WTC11 (cell line): Measurements from ENCODE around the gene GCSAM. TPM values are rescaled to one million over a fixed set of nuclear protein-coding genes. Genes with fewer than 3 reads are reported as not detected.

ENCODE experiments used
- ATAC-seq: fragments of 200-7000 bp; cut with Tn5 transposase; 2 replicates; pipeline ENCODE4 v1.10.0; 2021; ENCODE audit warnings: mild to moderate bottlenecking, moderate library complexity
- CTCF ChIA-PET: fragments of 300-600 bp; sonication (Branson Sonifier 250); formaldehyde crosslinking; loops from one replicate; lab custom pipeline; 2021; ENCODE audit warnings: antibody characterized with exemption; lab: Charles Lee
- POLR2A ChIA-PET: fragments of 350-600 bp; sonication (Branson Sonifier 250); formaldehyde crosslinking; loops from one replicate; lab custom pipeline; 2021; ENCODE audit warnings: antibody characterized with exemption; lab: Charles Lee
- DNase-seq: peaks from one replicate; pipeline ENCODE4 v3.0.0; 2021; ENCODE audit warnings: low spot score
- H3K27ac Mint-ChIP-seq: 2 replicates; pipeline ENCODE4 v1.8.0; 2021; ENCODE audit warnings: mixed read lengths
- H3K27me3 Mint-ChIP-seq: 2 replicates; pipeline ENCODE4 v1.8.0; 2021; ENCODE audit warnings: low read depth, mild to moderate bottlenecking, moderate library complexity, mixed read lengths
- H3K36me3 Mint-ChIP-seq: 2 replicates; pipeline ENCODE4 v1.8.0; 2021; ENCODE audit warnings: mixed read lengths
- H3K4me1 Mint-ChIP-seq: 2 replicates; pipeline ENCODE4 v1.8.0; 2022; ENCODE audit warnings: mixed read lengths
- H3K4me3 Mint-ChIP-seq: 2 replicates; pipeline ENCODE4 v1.8.0; 2021; ENCODE audit warnings: mild to moderate bottlenecking, moderate library complexity, mixed read lengths
- H3K9me3 Mint-ChIP-seq: 2 replicates; pipeline ENCODE4 v1.8.0; 2021; ENCODE audit warnings: mixed read lengths
- ATF2 ChIP-seq: sonication (generic); formaldehyde crosslinking; IDR thresholded peaks from 2 replicates; pipeline ENCODE4 v1.8.1; 2022; ENCODE audit warnings: low read depth, missing genetic modification reagents, borderline replicate concordance
- CBFB ChIP-seq: sonication (generic); formaldehyde crosslinking; IDR thresholded peaks from 2 replicates; pipeline ENCODE4 v1.8.1; 2022; ENCODE audit warnings: mild to moderate bottlenecking, low read depth, missing genetic modification reagents
- CDX4 ChIP-seq: fragments of 250-450 bp; sonication (Bioruptor Pico); IDR thresholded peaks from 2 replicates; pipeline ENCODE4 v1.9.0; 2021; ENCODE audit warnings: moderate library complexity, mild to moderate bottlenecking, inconsistent platforms, borderline replicate concordance
- CREB1 ChIP-seq: sonication (generic); formaldehyde crosslinking; IDR thresholded peaks from 2 replicates; pipeline ENCODE4 v1.8.0; 2023; ENCODE audit warnings: mild to moderate bottlenecking, missing genetic modification reagents
- CREM ChIP-seq: sonication (generic); formaldehyde crosslinking; IDR thresholded peaks from 2 replicates; pipeline ENCODE4 v1.8.1; 2022; ENCODE audit warnings: mild to moderate bottlenecking, missing genetic modification reagents, moderate library complexity
- ELF4 ChIP-seq: sonication (generic); formaldehyde crosslinking; IDR thresholded peaks from 2 replicates; pipeline ENCODE4 v1.8.1; 2022; ENCODE audit warnings: low read depth, mild to moderate bottlenecking, moderate library complexity, missing genetic modification reagents
- ESRRA ChIP-seq: sonication (generic); formaldehyde crosslinking; IDR thresholded peaks from 2 replicates; pipeline ENCODE4 v1.8.1; 2022; ENCODE audit warnings: mild to moderate bottlenecking, missing genetic modification reagents, borderline replicate concordance
- ETV6 ChIP-seq: sonication (generic); formaldehyde crosslinking; IDR thresholded peaks from 2 replicates; pipeline ENCODE4 v1.8.1; 2022; ENCODE audit warnings: mild to moderate bottlenecking, missing genetic modification reagents
- FOXP1 ChIP-seq: sonication (generic); formaldehyde crosslinking; IDR thresholded peaks from 2 replicates; pipeline ENCODE4 v1.8.0; 2022; ENCODE audit warnings: missing genetic modification reagents, mild to moderate bottlenecking, moderate library complexity, borderline replicate concordance
- FOXP4 ChIP-seq: sonication (generic); formaldehyde crosslinking; IDR thresholded peaks from 2 replicates; pipeline ENCODE4 v1.8.0; 2022; ENCODE audit warnings: mild to moderate bottlenecking, missing genetic modification reagents
- GTF2I ChIP-seq: fragments of 250-450 bp; sonication (Bioruptor Pico); conservative IDR thresholded peaks from 2 replicates; pipeline ENCODE4 v1.4.0; 2021; ENCODE audit warnings: mild to moderate bottlenecking
- IRF2 ChIP-seq: sonication (generic); formaldehyde crosslinking; IDR thresholded peaks from 2 replicates; pipeline ENCODE4 v1.8.0; 2022; ENCODE audit warnings: low read depth, missing genetic modification reagents, borderline replicate concordance
- JUN ChIP-seq: sonication (generic); formaldehyde crosslinking; IDR thresholded peaks from 2 replicates; pipeline ENCODE4 v1.8.0; 2023; ENCODE audit warnings: mild to moderate bottlenecking, missing genetic modification reagents
- MYBL2 ChIP-seq: sonication (generic); formaldehyde crosslinking; IDR thresholded peaks from 2 replicates; pipeline ENCODE4 v1.8.1; 2023; ENCODE audit warnings: mild to moderate bottlenecking, moderate library complexity, missing genetic modification reagents
- NFYB ChIP-seq: sonication (generic); formaldehyde crosslinking; conservative IDR thresholded peaks from 2 replicates; pipeline ENCODE4 v1.8.0; 2022; ENCODE audit warnings: low read depth, missing genetic modification reagents
- NR2C2 ChIP-seq: sonication (generic); formaldehyde crosslinking; IDR thresholded peaks from 2 replicates; pipeline ENCODE4 v1.8.0; 2022; ENCODE audit warnings: mild to moderate bottlenecking, missing genetic modification reagents
- NR3C1 ChIP-seq: sonication (generic); formaldehyde crosslinking; conservative IDR thresholded peaks from 2 replicates; pipeline ENCODE4 v1.8.1; 2023; ENCODE audit warnings: low read depth, mild to moderate bottlenecking, missing genetic modification reagents
- PRRX2 ChIP-seq: fragments of 250-450 bp; sonication (Bioruptor Pico); IDR thresholded peaks from 2 replicates; pipeline ENCODE4 v1.8.0; 2021; ENCODE audit warnings: mild to moderate bottlenecking
- SMAD4 ChIP-seq: sonication (generic); formaldehyde crosslinking; IDR thresholded peaks from 2 replicates; pipeline ENCODE4 v1.8.0; 2022; ENCODE audit warnings: mild to moderate bottlenecking, missing genetic modification reagents
- SP1 ChIP-seq: sonication (generic); formaldehyde crosslinking; conservative IDR thresholded peaks from 2 replicates; pipeline ENCODE4 v1.8.1; 2022; ENCODE audit warnings: missing genetic modification reagents
- TEAD1 ChIP-seq: sonication (generic); formaldehyde crosslinking; IDR thresholded peaks from 2 replicates; pipeline ENCODE4 v1.8.0; 2022; ENCODE audit warnings: mild to moderate bottlenecking, missing genetic modification reagents
- TEAD4 ChIP-seq: sonication (generic); formaldehyde crosslinking; IDR thresholded peaks from 2 replicates; pipeline ENCODE4 v1.8.0; 2022; ENCODE audit warnings: mild to moderate bottlenecking, missing genetic modification reagents
- ZBTB21 ChIP-seq: sonication (generic); formaldehyde crosslinking; IDR thresholded peaks from 2 replicates; pipeline ENCODE4 v1.8.1; 2023; ENCODE audit warnings: mild to moderate bottlenecking, missing genetic modification reagents, borderline replicate concordance
- ZNF121 ChIP-seq: sonication (generic); formaldehyde crosslinking; IDR thresholded peaks from 2 replicates; pipeline ENCODE4 v1.8.0; 2023; ENCODE audit warnings: missing genetic modification reagents
- ZNF138 ChIP-seq: sonication (generic); formaldehyde crosslinking; conservative IDR thresholded peaks from 2 replicates; pipeline ENCODE4 v1.8.1; 2022; ENCODE audit warnings: mild to moderate bottlenecking, moderate library complexity, missing genetic modification reagents
- ZNF232 ChIP-seq: sonication (generic); formaldehyde crosslinking; IDR thresholded peaks from 2 replicates; pipeline ENCODE4 v1.8.0; 2022; ENCODE audit warnings: mild to moderate bottlenecking, missing genetic modification reagents
- ZNF263 ChIP-seq: sonication (generic); formaldehyde crosslinking; IDR thresholded peaks from 2 replicates; pipeline ENCODE4 v1.8.1; 2022; ENCODE audit warnings: low read depth, mild to moderate bottlenecking, moderate library complexity, missing genetic modification reagents
- ZNF317 ChIP-seq: sonication (generic); formaldehyde crosslinking; IDR thresholded peaks from 2 replicates; pipeline ENCODE4 v1.8.1; 2023; ENCODE audit warnings: low read depth, mild to moderate bottlenecking, moderate library complexity, missing genetic modification reagents, borderline replicate concordance
- total RNA-seq: library from RNA; stranded (reverse); gene quantifications from 3 replicates; pipeline ENCODE4 v1.2.3, GENCODE V29; 2021
- TF ChIP-seq, protein P1 (sequence below): fragments of 250-450 bp; sonication (Bioruptor Pico); conservative IDR thresholded peaks from 2 replicates; pipeline ENCODE4 v1.9.0; 2021; ENCODE audit warnings: mild to moderate bottlenecking
- TF ChIP-seq, protein P2 (sequence below): sonication (generic); formaldehyde crosslinking; IDR thresholded peaks from 2 replicates; pipeline ENCODE4 v1.8.0; 2022; ENCODE audit warnings: mild to moderate bottlenecking, missing genetic modification reagents

GCSAM gene
- total RNA-seq, 1 experiment from 2014 or later, result 0.17 TPM

GRCh38 chr3:112086875-112087524, 46.0 kb downstream of the GCSAM start (continued):
- TF ChIP-seq JUN (CRISPR knock-in tag) (no peak), ZNF121 (CRISPR knock-in tag) (no peak), ZNF138 (CRISPR knock-in tag) (no peak)

- peak; percentile 89 for ATAC-seq
- peak; percentile 95 for DNase-seq
- H3K4me1 Mint-ChIP-seq, result peaks cover 54% of the 10 kb centered on the region
- no peaks in the 10 kb centered on the region for H3K36me3 Mint-ChIP-seq
- H3K9me3 Mint-ChIP-seq, result no peaks in the 10 kb centered on the region
- H3K27me3 Mint-ChIP-seq, result peaks cover 20% of the 10 kb centered on the region
- ChIA-PET CTCF (interaction anchor here (0.7 to 2.8 kb wide), 4 partner anchors 25 to 97 kb away, joined by 3 to 13 read pairs (median 4); no protein-coding TSS in a partner anchor), POLR2A (no interaction called here)
- H3K27ac Mint-ChIP-seq, result peak within 1 kb of the TSS; percentile 96
- H3K4me3 Mint-ChIP-seq, result peak within 1 kb of the TSS; percentile 95
- no peak for TF ChIP-seq TEAD4
- TF ChIP-seq SP1 (CRISPR knock-in tag), result peak; percentile 87
- TF ChIP-seq FOXP4 (CRISPR knock-in tag), result peak; percentile 93
- no peak for TF ChIP-seq JUN (CRISPR knock-in tag)
- TF ChIP-seq ESRRA, result peak; percentile 78; the same call in 1 of the 2 replicates
- TF ChIP-seq ZBTB21, result no peak
- TF ChIP-seq IRF2, result no peak
- TF ChIP-seq CREM (CRISPR knock-in tag), result peak; percentile 87
- TF ChIP-seq GTF2I (CRISPR knock-in tag), result no peak
- TF ChIP-seq NR3C1 (CRISPR knock-in tag), result no peak
- TF ChIP-seq TEAD1 (CRISPR knock-in tag), result peak; percentile 40; the same call in 1 of the 2 replicates
- no peak for TF ChIP-seq NR2C2
- TF ChIP-seq NFYB (CRISPR knock-in tag), result no peak
- TF ChIP-seq, protein P1, sequence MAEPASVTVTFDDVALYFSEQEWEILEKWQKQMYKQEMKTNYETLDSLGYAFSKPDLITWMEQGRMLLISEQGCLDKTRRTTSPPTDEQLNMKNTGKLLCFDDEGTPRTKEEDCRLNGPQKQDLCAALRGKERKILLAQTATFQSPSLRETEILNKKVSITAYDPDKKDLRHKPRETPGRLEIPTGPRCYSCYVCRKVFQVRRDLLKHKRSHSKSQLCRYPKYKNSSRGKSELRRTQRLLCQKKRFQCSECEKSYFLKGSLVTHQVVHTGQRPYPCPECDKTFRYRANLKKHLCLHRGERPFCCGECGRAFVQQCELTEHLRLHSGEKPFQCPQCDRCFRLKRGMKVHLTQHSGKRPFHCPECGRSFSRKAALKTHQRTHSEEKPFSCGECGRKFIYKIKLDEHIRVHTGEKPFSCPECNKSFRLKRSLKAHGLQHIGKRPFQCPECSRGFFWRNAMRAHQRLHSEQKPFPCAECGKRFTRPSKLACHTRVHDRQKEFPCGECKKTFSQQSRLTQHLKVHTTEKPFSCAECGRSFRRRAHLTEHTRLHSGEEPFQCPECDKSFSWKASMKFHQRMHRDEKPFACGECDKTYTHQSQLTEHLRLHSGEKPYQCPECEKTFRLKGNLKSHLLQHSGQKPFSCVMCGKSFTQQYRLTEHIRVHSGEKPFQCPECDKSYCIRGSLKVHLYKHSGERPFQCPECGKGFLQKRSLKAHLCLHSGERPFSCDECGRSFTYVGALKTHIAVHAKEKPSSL (CRISPR knock-in tag), result no peak
- TF ChIP-seq MYBL2 (CRISPR knock-in tag), result 0 out of 2 replicates have a peak, but pooled peaks have one; percentile 60
- TF ChIP-seq ZNF317 (CRISPR knock-in tag), result 0 out of 2 replicates have a peak, but pooled peaks have one; percentile 24
- no peak for TF ChIP-seq PRRX2 (CRISPR knock-in tag)
- no peak for TF ChIP-seq ATF2
- TF ChIP-seq ZNF263, result peak; percentile 47; the same call in 1 of the 2 replicates
- no peak for TF ChIP-seq SMAD4 (CRISPR knock-in tag)
- TF ChIP-seq ZNF232 (CRISPR knock-in tag), result peak; percentile 81
- no peak for TF ChIP-seq CDX4 (CRISPR knock-in tag)
- no peak; the same call in 1 of the 2 replicates for TF ChIP-seq CREB1 (CRISPR knock-in tag)
- TF ChIP-seq FOXP1 (CRISPR knock-in tag), result peak; percentile 83
- peak; percentile 84 for TF ChIP-seq ETV6 (CRISPR knock-in tag)
- TF ChIP-seq, protein P2, sequence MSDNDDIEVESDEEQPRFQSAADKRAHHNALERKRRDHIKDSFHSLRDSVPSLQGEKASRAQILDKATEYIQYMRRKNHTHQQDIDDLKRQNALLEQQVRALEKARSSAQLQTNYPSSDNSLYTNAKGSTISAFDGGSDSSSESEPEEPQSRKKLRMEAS (CRISPR knock-in tag), result peak; percentile 95
- no peak for TF ChIP-seq ZNF138 (CRISPR knock-in tag)
- TF ChIP-seq ELF4, result 0 out of 2 replicates have a peak, but pooled peaks have one; percentile 60
- TF ChIP-seq CBFB (CRISPR knock-in tag), result 0 out of 2 replicates have a peak, but pooled peaks have one; percentile 74
Observed at GRCh38 chr3:112086076-112086854, 46.8 kb downstream of the GCSAM start, which contains the start of gene C3orf52. TSS of gene C3orf52 (plus strand) at chr3:112086389. CDS start at chr3:112086408, 19 bp downstream.
